Suppressor macrophage (primary cell): ENCODE data around the gene ORC1.

Experiments
- DNase-seq, 4 experiments: peaks; one replicate each; pipeline ENCODE4 v3.0.0-alpha.2; 2020 to 2022

Gene ORC1

DNA sequence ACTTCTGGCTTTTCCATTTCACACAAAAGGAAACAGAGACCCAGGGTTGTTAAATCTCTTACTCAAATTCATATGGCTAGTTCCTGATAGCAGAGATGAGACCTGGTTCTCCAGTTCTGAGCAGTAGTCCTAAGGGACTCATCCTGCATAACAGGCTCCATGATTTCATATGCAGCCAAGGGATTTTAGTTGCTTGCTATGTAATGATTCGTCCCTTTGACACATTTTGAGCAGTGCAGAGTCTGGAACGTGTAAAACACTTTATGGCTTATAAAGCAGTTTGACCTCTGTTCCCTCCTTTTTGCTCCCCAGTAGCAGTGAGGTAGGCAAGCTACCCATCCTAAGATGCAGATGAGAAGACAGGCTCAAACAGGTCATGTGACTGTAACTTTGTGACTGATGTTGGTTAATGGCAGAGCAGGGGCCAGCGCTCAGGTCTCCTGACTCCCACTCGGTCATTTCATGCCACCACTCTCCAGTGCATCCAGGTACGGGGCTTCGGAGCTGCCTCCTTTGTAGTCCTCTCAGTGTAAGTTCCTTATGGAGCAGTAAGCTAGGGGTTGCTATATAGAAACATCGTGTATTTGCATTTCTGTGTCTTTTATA is 62.5 kb downstream of the ORC1 start:
- no peak for DNase-seq

DNA sequence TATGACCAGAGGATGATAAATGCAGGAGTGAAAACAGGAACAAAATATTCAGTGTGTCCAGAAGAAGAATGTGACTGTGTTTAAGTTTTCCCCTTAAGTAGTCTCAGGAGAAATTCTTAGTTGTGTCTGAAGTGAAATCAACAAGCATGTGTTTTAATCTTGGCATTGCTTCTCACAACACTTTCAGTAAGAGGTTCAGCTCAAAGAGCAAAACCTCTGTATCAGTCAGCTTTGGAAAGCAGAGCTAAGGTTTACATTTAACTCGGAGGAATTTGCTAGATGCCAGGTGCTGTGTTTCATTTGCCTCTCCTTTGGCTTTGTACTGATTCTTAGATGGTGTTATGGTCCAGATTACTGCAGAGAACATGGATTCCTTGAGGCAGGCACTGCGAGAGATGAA is 66.8 kb downstream of the ORC1 start:
- DNase-seq: no peak

DNA sequence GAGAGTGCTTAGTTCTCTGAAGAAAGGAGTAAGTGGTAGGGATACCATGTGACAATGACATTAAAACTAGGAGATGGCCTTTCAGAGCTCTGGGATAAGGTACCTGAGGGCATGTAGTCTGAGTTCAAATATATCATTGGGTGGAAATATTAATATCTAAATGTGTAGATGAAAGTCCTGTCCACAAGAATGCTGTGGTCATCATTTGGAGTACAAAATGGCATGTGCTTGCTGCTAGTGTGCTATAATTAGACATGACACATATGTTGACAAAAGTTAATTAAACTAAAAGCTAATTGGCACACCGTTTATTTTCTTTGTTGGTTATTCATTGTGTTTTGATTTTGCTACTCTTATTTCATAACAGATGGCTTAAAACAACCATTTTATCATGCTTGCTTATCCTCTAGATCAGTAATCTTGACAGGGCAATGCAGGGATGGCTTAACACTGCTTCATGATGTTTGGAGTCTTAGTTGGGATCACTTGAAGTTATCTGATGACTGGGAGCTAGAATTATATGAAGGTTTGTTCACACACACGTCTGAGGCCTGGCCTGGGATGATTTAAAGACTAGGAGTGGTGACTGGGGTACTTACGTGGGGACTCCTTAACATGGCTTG is 69.2 kb downstream of the ORC1 start:
- DNase-seq: no peak

DNA sequence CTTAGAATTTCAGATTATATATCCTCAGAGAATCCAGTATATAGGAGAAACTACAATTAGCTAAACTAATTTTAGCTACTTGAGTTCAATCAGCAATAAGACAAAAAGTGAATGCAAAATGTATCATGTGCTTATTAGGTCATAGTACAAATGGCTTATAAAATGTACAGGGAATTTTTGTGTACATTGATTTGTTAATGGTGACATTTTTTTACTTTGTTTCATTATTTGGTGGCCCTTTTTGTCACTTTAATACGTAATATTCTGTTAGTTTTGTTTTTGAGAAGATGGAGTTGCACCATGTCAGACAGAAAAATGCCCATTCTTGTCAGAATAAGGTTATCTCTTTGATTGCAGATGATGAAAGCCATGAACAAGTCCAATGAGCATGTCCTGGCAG is 71.8 kb downstream of the ORC1 start:
- no peak for DNase-seq

DNA sequence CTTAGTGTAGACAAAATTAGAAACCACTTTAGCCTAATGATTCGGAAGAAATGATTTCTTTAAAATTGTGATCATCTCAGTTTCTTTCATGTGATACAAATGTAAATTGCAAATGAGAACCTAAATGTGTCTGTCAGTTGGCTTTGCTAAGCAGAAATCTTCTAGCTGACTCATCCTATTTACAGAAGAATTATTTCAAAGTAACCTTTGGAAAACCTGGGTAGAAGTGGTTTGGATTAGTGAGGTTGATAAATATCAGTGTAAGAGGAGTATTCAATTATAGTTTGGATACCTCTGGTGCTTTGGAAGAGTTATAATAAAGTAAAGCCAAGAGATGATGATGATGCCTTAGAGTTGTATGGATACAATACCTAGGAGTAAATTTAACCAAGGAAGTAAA is 75.6 kb downstream of the ORC1 start:
- no peak for DNase-seq

DNA sequence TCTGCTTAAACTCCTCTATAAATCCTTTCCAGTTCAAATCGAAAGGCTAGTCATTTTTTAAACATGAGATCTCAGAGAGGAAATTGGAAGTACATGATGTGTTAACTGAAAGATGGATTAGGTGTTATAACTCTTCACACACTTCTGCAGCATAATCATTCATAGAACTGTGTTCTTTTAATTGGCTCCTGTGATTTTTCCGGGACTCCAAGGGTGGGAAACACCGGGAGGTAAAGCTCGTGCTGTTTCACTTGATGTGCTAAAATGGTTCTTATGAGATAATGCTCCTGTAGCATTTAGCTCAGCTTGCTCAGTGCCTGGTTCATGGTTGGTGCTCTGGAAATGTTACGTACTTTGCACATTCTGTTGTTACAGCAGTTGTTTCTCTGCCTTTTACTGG is 78.4 kb downstream of the ORC1 start:
- no peak for DNase-seq

DNA sequence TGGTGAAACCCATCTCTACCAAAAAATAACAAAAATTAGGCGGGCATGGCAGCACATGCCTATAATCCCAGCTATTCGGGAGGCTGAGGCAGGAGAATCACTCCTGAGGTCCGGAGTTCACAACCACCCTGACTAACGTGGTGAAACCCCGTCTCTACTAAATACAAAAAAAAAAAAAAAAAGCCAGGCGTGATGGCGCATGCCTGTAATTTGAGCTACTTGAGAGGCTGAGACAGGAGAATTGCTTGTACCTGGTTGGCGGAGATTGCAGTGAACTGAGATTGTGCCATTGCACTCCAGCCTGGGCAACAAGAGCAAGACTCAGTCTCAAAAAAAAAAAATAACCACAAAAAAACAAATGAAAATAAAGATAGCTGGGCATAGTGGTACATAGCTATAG is 80.5 kb downstream of the ORC1 start:
- DNase-seq: no peak
